ENCODE data around the gene LGMN.

The LGMN gene

GRCh38 chr14:92670643-92671366 lies 77.6 kb downstream of the LGMN start:
- no peaks in the 10 kb centered on the region for H3K9me3 Mint-ChIP-seq
- peaks cover 85% of the 10 kb centered on the region for H3K36me3 Mint-ChIP-seq (ENCODE audit: low read depth)
- no peaks in the 10 kb centered on the region for H3K27me3 Mint-ChIP-seq
- no peak overlapping the region for H3K4me3 Mint-ChIP-seq
- peak overlapping the region; percentile 92 for H3K27ac Mint-ChIP-seq
- no peak for DNase-seq
- H3K4me1 Mint-ChIP-seq (ENCODE audit: low read depth), result peaks cover 88% of the 10 kb centered on the region

- no peak overlapping the region for H3K4me3 Mint-ChIP-seq
- no peaks in the 10 kb centered on the region for H3K9me3 Mint-ChIP-seq
- no peaks in the 10 kb centered on the region for H3K27me3 Mint-ChIP-seq
- DNase-seq, result no peak
- H3K36me3 Mint-ChIP-seq (ENCODE audit: low read depth), result peaks cover 88% of the 10 kb centered on the region
- H3K4me1 Mint-ChIP-seq (ENCODE audit: low read depth), result peaks cover 86% of the 10 kb centered on the region
- H3K27ac Mint-ChIP-seq, result peak overlapping the region; percentile 92
Observed at GRCh38 chr14:92670160-92670559, 78.3 kb downstream of the LGMN start.

DNA sequence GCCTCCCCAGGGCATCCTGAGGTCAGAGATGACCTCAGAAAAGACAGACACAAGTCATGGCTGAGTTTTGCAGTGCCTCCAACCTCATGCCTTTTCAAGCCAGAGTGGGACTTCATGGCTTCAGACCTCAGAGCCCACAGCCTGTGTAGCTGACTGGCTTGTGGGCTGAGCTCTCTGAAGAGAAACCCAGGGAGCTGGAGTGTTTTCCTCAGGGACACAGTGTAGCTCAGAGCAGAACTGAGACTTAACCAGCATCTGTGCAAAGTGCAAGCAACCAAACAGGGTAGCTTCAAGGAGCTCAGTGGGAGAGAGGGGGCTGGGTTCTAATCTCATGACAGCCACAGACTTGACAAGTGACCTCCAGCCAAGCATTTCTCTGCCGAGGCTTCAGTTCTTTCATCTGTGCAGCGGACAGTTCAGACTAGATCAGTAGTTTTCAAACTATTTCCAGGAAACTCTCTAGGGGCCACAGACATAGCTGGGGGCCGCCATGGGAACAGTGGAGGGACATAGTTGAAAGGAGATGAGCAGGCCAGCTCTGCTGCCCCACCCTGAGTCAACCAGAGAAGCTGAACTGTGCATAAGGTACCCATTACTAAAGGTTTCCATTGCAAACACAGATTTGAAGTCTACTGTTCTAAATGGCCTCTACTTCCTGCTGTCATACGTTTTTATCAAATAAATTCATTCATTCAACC lies 80.0 kb downstream of the LGMN start:
- no peak for DNase-seq
- Mint-ChIP-seq H3K4me3 (peak overlapping the region; percentile 38), H3K9me3 (no peaks in the 10 kb centered on the region), H3K27ac (peak overlapping the region; percentile 92), H3K36me3 (ENCODE audit: low read depth) (peaks cover 87% of the 10 kb centered on the region), H3K27me3 (no peaks in the 10 kb centered on the region), H3K4me1 (ENCODE audit: low read depth) (peaks cover 84% of the 10 kb centered on the region)

DNA sequence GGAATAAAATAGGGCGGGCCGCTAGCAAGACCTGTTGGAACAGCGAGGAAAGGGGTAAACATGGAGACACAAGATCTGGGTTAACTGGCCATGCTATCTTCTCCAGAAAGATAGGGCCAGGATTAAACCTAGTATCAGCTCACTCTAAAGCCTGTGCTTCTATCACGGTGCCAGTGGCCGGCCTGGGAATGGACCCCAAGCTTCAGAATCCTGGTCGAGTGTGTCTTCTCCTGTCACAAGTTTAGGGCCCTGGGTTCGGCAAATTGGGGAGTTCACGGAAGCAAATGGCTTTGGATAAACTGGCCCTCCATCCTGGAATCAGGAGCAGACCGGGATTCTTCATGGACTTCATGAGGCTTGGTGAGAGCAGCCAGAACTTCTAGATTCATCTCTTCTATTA lies 82.2 kb downstream of the LGMN start:
- H3K36me3 Mint-ChIP-seq (ENCODE audit: low read depth), result peaks cover 93% of the 10 kb centered on the region
- peaks cover 86% of the 10 kb centered on the region for H3K4me1 Mint-ChIP-seq (ENCODE audit: low read depth)
- no peaks in the 10 kb centered on the region for H3K9me3 Mint-ChIP-seq
- DNase-seq, result no peak
- no peaks in the 10 kb centered on the region for H3K27me3 Mint-ChIP-seq
- H3K4me3 Mint-ChIP-seq, result no peak overlapping the region
- H3K27ac Mint-ChIP-seq, result peak overlapping the region; percentile 82

DNA sequence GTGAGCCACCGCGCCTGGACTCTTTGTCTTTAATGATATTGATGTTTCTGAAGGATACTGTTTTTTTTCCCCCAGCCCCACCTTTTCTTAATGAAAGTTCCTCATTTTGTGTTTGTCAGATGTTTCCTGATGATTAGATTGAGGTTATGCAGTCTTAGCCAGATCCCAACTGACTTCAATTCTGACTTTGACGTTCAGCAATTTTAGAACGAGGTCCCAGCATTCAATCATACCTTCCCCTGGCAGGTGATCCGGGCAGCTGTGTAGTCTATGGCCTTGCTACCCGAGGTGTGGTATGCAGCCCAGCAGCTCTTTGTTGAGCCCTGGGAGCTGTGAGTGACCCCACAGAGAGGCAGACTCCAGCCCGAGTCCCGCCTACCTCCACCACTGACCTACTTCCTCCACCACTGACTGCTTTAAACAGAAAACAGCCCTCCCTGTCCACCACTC lies 82.7 kb downstream of the LGMN start:
- Mint-ChIP-seq H3K9me3 (no peaks in the 10 kb centered on the region), H3K36me3 (ENCODE audit: low read depth) (peaks cover 93% of the 10 kb centered on the region), H3K27ac (peak overlapping the region; percentile 82), H3K4me3 (no peak overlapping the region), H3K27me3 (no peaks in the 10 kb centered on the region), H3K4me1 (ENCODE audit: low read depth) (peaks cover 86% of the 10 kb centered on the region)
- no peak for DNase-seq

GRCh38 chr14:92663049-92663448 lies 85.4 kb downstream of the LGMN start:
- no peak overlapping the region for H3K4me3 Mint-ChIP-seq
- no peak for DNase-seq
- peaks cover 86% of the 10 kb centered on the region for H3K4me1 Mint-ChIP-seq (ENCODE audit: low read depth)

GRCh38 chr14:92660571-92660970 lies 87.9 kb downstream of the LGMN start:
- H3K4me1 Mint-ChIP-seq (ENCODE audit: low read depth), result peaks cover 89% of the 10 kb centered on the region
- no peaks in the 10 kb centered on the region for H3K9me3 Mint-ChIP-seq
- peak overlapping the region; percentile 55 for H3K27ac Mint-ChIP-seq
- no peaks in the 10 kb centered on the region for H3K27me3 Mint-ChIP-seq
- DNase-seq, result no peak
- H3K4me3 Mint-ChIP-seq, result no peak overlapping the region
- H3K36me3 Mint-ChIP-seq (ENCODE audit: low read depth), result peaks cover 91% of the 10 kb centered on the region

More at GRCh38 chr14:92663049-92663448, 85.4 kb downstream of the LGMN start:
- Mint-ChIP-seq H3K36me3 (ENCODE audit: low read depth) (peaks cover 94% of the 10 kb centered on the region), H3K27me3 (no peaks in the 10 kb centered on the region), H3K9me3 (no peaks in the 10 kb centered on the region), H3K27ac (no peak overlapping the region)

DNA sequence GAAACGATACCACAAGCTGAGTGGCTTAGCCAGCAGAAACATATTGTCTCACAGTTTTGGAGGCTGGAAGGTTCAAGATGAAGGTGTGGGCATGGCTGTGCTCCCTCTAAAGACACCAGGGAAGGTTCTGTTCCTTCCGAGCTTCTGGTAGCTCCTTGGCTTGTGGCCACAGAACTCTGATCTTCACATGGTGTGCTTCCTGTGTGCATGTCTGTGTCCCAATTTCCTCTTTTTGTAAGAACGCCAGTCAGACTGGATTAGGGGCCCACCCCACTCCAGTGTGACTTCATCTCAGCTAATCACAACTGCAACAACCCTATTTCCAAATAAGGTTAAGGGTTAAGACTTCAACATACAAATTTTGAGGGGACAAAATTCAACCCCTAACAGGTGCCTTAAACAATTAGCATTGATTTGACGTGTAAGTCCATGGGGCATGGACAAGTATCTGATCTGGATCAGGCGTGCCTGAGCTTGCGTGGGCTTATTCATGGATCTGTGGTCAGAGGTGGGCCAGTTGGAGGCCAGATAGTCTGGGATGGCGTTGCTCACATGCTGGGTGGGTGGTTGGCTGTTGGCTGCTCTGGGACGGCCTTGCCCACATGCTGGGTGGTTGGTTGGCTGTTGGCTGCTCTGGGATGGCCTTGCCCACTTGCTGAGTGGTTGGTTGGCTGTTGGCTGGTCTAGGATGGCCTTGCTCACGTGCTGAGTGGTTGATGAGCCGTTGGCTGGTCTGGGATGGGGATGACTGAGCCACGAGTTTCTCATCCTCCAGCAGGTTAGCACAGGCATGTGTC lies 88.5 kb downstream of the LGMN start:
- Mint-ChIP-seq H3K27ac (peak overlapping the region; percentile 78), H3K36me3 (ENCODE audit: low read depth) (peaks cover 93% of the 10 kb centered on the region), H3K4me1 (ENCODE audit: low read depth) (peaks cover 90% of the 10 kb centered on the region), H3K9me3 (no peaks in the 10 kb centered on the region), H3K27me3 (no peaks in the 10 kb centered on the region), H3K4me3 (no peak overlapping the region)
- DNase-seq, result no peak

DNA sequence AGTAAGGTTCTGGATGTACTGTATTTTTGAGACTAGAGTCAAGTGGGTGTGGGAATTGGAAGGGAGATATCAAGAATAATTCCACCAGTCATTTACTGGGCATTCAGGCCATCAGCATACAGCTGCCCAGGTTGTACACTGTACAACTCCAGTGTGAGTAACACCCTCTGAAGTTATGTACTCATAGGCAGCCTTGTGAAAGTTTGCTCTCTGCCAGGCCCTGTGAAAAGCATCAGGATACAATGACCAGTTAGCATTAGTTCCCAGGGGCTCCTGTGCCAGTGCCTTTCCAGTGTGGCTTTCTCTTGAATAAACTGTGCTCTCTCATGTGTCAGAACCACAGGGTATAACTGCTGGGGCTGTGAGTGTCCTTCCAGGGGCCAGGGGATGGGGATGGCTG lies 89.7 kb downstream of the LGMN start:
- Mint-ChIP-seq H3K36me3 (ENCODE audit: low read depth) (peaks cover 91% of the 10 kb centered on the region), H3K9me3 (no peaks in the 10 kb centered on the region), H3K4me1 (ENCODE audit: low read depth) (peaks cover 90% of the 10 kb centered on the region), H3K4me3 (no peak overlapping the region), H3K27ac (peak overlapping the region; percentile 78), H3K27me3 (no peaks in the 10 kb centered on the region)
- DNase-seq, result no peak

- peaks cover 91% of the 10 kb centered on the region for H3K36me3 Mint-ChIP-seq (ENCODE audit: low read depth)
- H3K27me3 Mint-ChIP-seq, result no peaks in the 10 kb centered on the region
Observed at GRCh38 chr14:92658160-92658559, 90.3 kb downstream of the LGMN start.

GRCh38 chr14:92657457-92658142 lies 90.8 kb downstream of the LGMN start:
- Mint-ChIP-seq H3K9me3 (no peaks in the 10 kb centered on the region), H3K27ac (peak overlapping the region; percentile 82), H3K36me3 (ENCODE audit: low read depth) (peaks cover 89% of the 10 kb centered on the region), H3K27me3 (no peaks in the 10 kb centered on the region), H3K4me1 (ENCODE audit: low read depth) (peaks cover 92% of the 10 kb centered on the region), H3K4me3 (peak overlapping the region; percentile 41)
- no peak for DNase-seq

More at GRCh38 chr14:92658160-92658559, 90.3 kb downstream of the LGMN start:
- no peak for DNase-seq
- peaks cover 94% of the 10 kb centered on the region for H3K4me1 Mint-ChIP-seq (ENCODE audit: low read depth)
- peak overlapping the region; percentile 82 for H3K27ac Mint-ChIP-seq
- no peaks in the 10 kb centered on the region for H3K9me3 Mint-ChIP-seq
- H3K4me3 Mint-ChIP-seq, result no peak overlapping the region

- Mint-ChIP-seq H3K27me3 (no peaks in the 10 kb centered on the region), H3K9me3 (no peaks in the 10 kb centered on the region), H3K4me3 (peak overlapping the region; percentile 51), H3K27ac (peak overlapping the region; percentile 82), H3K36me3 (ENCODE audit: low read depth) (peaks cover 86% of the 10 kb centered on the region), H3K4me1 (ENCODE audit: low read depth) (peaks cover 91% of the 10 kb centered on the region)
- DNase-seq, result no peak
Observed at GRCh38 chr14:92656306-92657081, 91.9 kb downstream of the LGMN start.

DNA sequence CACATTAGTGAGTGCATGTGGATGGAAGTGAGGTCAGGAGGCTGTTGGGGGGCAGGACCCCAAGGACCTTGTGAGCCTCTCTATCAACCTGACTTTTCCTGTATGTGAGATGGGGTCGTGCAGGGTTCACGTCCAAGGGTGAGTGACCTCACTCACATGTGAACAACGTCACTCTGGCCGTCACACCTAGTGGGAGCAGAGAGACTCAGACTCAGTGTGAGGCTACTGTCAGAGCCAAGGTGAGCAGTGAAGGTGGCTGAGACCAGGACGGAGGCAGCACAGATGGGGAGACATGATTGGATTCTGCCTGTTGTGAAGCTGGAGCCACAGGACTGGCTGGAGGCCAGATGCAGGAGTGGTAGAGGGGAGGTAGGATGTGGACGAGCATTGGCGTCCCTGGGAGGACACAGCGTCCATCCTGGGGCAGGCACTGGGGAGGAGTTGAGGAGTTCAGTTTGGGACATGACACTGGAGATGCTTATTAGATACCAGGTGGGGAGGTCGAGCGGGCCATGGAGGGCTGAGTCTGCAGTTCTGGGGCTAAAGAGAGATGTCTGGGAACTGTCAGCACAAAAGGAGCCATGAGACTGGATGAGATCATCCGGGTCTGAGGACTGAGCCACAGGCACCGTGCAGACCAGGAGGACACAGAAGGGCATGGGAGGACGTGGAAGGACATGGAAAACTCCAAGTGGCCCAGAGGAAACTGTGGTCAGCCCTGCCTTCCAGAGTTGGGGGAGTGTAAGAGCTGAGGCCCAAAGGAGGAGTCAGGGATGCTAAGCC lies 92.8 kb downstream of the LGMN start:
- H3K27me3 Mint-ChIP-seq, result no peaks in the 10 kb centered on the region
- H3K9me3 Mint-ChIP-seq, result no peaks in the 10 kb centered on the region
- no peak for DNase-seq
- H3K4me3 Mint-ChIP-seq, result peak overlapping the region; percentile 51
- peak overlapping the region; percentile 82 for H3K27ac Mint-ChIP-seq
- peaks cover 77% of the 10 kb centered on the region for H3K36me3 Mint-ChIP-seq (ENCODE audit: low read depth)
- peaks cover 92% of the 10 kb centered on the region for H3K4me1 Mint-ChIP-seq (ENCODE audit: low read depth)

All from activated T-cell treated with anti-CD3 and anti-CD28 coated beads, Interleukin-2, amount 50 U/mL, for 24 hours (primary cell).